ENCODE measurements around the gene FIBCD1. TPM values are rescaled to one million over a fixed set of nuclear protein-coding genes. Genes with fewer than 3 reads are reported as not detected.
A peak's percentile ranks its signal among the peaks of the same experiment; 100 is the strongest.

Gene FIBCD1
- total and polyA plus RNA-seq, 9 of the 15 experiments (the other 6 are each of a cell fraction or from before 2014, with no cell fraction given) = 0.53 to 1.2 (median 0.95) TPM; not detected in 4

DNA sequence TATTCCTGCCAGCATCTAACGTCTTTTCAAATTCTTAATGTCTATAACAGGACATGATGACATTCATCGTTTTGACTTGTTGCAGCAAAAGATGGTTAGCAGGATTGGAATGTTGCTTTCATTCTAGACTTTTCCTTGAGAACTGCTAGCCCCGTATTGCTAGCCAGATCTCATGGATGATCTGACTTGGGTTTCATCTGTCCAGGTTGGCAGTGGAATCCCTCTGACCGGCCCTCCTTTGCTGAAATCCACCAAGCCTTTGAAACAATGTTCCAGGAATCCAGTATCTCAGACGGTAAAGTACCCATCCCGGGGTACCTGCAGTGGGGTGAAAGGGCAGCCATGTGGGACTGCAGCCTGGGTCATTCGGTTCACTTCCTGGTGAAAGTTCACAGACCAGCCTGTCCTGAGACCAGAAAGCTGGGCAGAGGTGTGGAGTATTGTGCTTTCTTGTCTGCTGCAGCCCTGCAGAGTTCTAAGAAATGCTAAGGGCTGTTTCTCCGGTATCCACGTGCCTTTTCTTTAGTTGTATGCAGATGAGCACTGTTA, 59.1 kb downstream of the FIBCD1 start:
- Histone ChIP-seq H4K20me1 (replicated peaks; ENCODE audit: control insufficient read depth, insufficient read depth, low read length) (peaks cover 12% of the 10 kb centered on the region; the same call in 1 of the 2 replicates), H3K9ac (ENCODE audit: insufficient read depth in 1 of 2, low read depth in 2 of 2, low read length in 2 of 2) (no peak overlapping the region), H3K27ac (ENCODE audit: extremely low read depth, low read depth, low read length) (no peak overlapping the region), H3K4me3 (no peak overlapping the region), H3K4me1 (replicated peaks in 1 of 2; ENCODE audit: control insufficient read depth in 2 of 2, insufficient read depth in 2 of 2, low read length in 2 of 2) (peaks cover 0 to 11% of the 10 kb centered on the region in 2 experiments; a peak in 1 of 5 replicates), H3K4me2 (ENCODE audit: insufficient read depth, low read length) (no peak overlapping the region), H3K79me2 (ENCODE audit: control insufficient read depth, insufficient read depth, low read length) (no peaks in the 10 kb centered on the region), H3K27me3 (ENCODE audit: control insufficient read depth in 2 of 2, insufficient read depth in 2 of 2, low read length in 2 of 2) (no peaks in the 10 kb centered on the region), H2AFZ (ENCODE audit: low read depth, low read length) (no peak overlapping the region), H3K9me1 (ENCODE audit: control insufficient read depth, insufficient read depth, low read length) (peaks cover 8% of the 10 kb centered on the region), H3K36me3 (ENCODE audit: control insufficient read depth, insufficient read depth, low read length) (peaks cover 76% of the 10 kb centered on the region), H3K9me3 (replicated peaks; ENCODE audit: control insufficient read depth, insufficient read depth, low read depth, low read length) (no peaks in the 10 kb centered on the region)
- peak in 2 of 4 experiments; percentile 60 for DNase-seq (ENCODE audit: extremely low read depth in 1 of 4, low spot score in 3 of 4)
- no TSS peak for BruUV-seq (replicated peaks)
- ATAC-seq = no peak
- in situ Hi-C loops (cut with MboI) = no loop called here
- FAIRE-seq = no peak
- ChIA-PET POLR2A (interaction anchor here (0.6 to 5.3 kb wide), 8 partner anchors 9 to 72 kb away, joined by 3 to 57 read pairs (median 4); no protein-coding TSS in a partner anchor), CTCF (ENCODE audit: low intra/inter-chr PET ratio) (no interaction called here)
- WGBS (ENCODE audit: insufficient coverage, low coverage, missing lambda C conversion rate) = 80% methylated on average over 9 of the region's 9 CpGs
- intact Hi-C loops (cut with micrococcal nuclease) = no loop called here
- TF ChIP-seq, protein P1, sequence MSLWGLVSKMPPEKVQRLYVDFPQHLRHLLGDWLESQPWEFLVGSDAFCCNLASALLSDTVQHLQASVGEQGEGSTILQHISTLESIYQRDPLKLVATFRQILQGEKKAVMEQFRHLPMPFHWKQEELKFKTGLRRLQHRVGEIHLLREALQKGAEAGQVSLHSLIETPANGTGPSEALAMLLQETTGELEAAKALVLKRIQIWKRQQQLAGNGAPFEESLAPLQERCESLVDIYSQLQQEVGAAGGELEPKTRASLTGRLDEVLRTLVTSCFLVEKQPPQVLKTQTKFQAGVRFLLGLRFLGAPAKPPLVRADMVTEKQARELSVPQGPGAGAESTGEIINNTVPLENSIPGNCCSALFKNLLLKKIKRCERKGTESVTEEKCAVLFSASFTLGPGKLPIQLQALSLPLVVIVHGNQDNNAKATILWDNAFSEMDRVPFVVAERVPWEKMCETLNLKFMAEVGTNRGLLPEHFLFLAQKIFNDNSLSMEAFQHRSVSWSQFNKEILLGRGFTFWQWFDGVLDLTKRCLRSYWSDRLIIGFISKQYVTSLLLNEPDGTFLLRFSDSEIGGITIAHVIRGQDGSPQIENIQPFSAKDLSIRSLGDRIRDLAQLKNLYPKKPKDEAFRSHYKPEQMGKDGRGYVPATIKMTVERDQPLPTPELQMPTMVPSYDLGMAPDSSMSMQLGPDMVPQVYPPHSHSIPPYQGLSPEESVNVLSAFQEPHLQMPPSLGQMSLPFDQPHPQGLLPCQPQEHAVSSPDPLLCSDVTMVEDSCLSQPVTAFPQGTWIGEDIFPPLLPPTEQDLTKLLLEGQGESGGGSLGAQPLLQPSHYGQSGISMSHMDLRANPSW (CRISPR knock-in tag; IDR thresholded peaks at IDR 0.05) = 0 out of 2 replicates have a peak, but pooled peaks have one; percentile 7
- TF ChIP-seq, protein P2, sequence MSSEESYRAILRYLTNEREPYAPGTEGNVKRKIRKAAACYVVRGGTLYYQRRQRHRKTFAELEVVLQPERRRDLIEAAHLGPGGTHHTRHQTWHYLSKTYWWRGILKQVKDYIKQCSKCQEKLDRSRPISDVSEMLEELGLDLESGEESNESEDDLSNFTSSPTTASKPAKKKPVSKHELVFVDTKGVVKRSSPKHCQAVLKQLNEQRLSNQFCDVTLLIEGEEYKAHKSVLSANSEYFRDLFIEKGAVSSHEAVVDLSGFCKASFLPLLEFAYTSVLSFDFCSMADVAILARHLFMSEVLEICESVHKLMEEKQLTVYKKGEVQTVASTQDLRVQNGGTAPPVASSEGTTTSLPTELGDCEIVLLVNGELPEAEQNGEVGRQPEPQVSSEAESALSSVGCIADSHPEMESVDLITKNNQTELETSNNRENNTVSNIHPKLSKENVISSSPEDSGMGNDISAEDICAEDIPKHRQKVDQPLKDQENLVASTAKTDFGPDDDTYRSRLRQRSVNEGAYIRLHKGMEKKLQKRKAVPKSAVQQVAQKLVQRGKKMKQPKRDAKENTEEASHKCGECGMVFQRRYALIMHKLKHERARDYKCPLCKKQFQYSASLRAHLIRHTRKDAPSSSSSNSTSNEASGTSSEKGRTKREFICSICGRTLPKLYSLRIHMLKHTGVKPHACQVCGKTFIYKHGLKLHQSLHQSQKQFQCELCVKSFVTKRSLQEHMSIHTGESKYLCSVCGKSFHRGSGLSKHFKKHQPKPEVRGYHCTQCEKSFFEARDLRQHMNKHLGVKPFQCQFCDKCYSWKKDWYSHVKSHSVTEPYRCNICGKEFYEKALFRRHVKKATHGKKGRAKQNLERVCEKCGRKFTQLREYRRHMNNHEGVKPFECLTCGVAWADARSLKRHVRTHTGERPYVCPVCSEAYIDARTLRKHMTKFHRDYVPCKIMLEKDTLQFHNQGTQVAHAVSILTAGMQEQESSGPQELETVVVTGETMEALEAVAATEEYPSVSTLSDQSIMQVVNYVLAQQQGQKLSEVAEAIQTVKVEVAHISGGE (CRISPR knock-in tag; IDR thresholded peaks at IDR 0.05) = no peak
- no peak for TF ChIP-seq RFX7 (CRISPR knock-in tag; IDR thresholded peaks at IDR 0.05)
- TF ChIP-seq, protein P3, sequence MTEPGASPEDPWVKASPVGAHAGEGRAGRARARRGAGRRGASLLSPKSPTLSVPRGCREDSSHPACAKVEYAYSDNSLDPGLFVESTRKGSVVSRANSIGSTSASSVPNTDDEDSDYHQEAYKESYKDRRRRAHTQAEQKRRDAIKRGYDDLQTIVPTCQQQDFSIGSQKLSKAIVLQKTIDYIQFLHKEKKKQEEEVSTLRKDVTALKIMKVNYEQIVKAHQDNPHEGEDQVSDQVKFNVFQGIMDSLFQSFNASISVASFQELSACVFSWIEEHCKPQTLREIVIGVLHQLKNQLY (CRISPR knock-in tag; conservative IDR thresholded peaks at IDR 0.05) = peak in 1 of 2 experiments; percentile 78; a peak in 1 of 4 replicates
- no peak for TF ChIP-seq ZNF23 (CRISPR knock-in tag; IDR thresholded peaks at IDR 0.05)
- no peak for TF ChIP-seq ARNT (IDR thresholded peaks at IDR 0.05)
- TF ChIP-seq TAF1 (IDR thresholded peaks at IDR 0.05; ENCODE audit: control insufficient read depth, extremely low read depth, insufficient read depth, low read length, severe bottlenecking) = no peak

Data from K562 (cell line).